ENCODE results near the gene PCBP3. TPM values are rescaled to one million over a fixed set of nuclear protein-coding genes. Genes with fewer than 3 reads are reported as not detected.

The PCBP3 gene
- polyA plus RNA-seq, 1 donor (not counting 4 experiments of a cell fraction or from before 2014, with no cell fraction given), result 0.25 TPM

DNA sequence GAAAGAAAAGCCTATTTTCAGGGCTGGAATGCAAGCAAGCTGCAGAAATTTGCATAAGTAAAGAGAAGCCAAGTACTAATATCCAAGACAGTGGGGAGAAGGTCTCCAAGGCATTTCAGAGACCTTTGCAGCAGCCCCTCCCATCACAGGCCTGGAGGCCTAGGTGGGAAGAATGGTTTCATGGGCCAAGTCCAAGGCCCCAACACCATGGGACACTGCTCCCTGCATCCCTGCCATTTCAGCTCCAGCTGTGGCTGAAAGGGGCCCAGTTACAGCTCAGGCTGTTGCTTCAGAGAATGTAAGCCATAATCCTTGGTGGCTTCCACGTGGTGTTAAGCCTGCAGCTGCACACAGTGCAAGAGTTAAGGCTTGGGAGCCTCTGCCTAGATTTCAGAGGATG, 321.1 kb downstream of the PCBP3 start:
- dilution Hi-C loops (cut with MboI; ENCODE audit: extremely low pct_ligation_motif_present, low sequenced_read_pairs), result no loop called here
- Histone ChIP-seq H3K9me3 (ENCODE audit: control insufficient read depth, low read depth, low read length) (peaks cover 3% of the 10 kb centered on the region), H3K4me2 (ENCODE audit: control insufficient read depth, extremely low read depth, insufficient read depth, low read depth, low read length) (no peak overlapping the region), H3K27me3 (ENCODE audit: control insufficient read depth, extremely low read depth, insufficient read depth, low read length) (peaks cover 5% of the 10 kb centered on the region), H3K9me1 (ENCODE audit: control insufficient read depth, extremely low read depth, insufficient read depth, low read length) (no peaks in the 10 kb centered on the region), H3K4me3 (ENCODE audit: control insufficient read depth in 2 of 3, extremely low read depth in 1 of 3, insufficient read depth in 2 of 3, low read depth in 1 of 3, low read length in 3 of 3) (no peak overlapping the region), H2AFZ (ENCODE audit: control insufficient read depth, low read length) (no peak overlapping the region), H3K36me3 (ENCODE audit: control insufficient read depth in 2 of 2, extremely low read depth in 1 of 2, insufficient read depth in 2 of 2, low read length in 2 of 2) (no peaks in the 10 kb centered on the region), H3K79me2 (ENCODE audit: control insufficient read depth, insufficient read depth, low read length) (no peaks in the 10 kb centered on the region), H3K27ac (ENCODE audit: control insufficient read depth, insufficient read depth, low read length) (no peak overlapping the region), H4K20me1 (ENCODE audit: control insufficient read depth, extremely low read depth, insufficient read depth, low read length) (no peaks in the 10 kb centered on the region), H3K4me1 (ENCODE audit: control insufficient read depth, extremely low read depth, insufficient read depth, low read length) (no peaks in the 10 kb centered on the region), H3K9ac (ENCODE audit: control insufficient read depth, extremely low read depth, insufficient read depth, low read length) (no peak overlapping the region)
- FAIRE-seq (no peak), DNase-seq (ENCODE audit: low read depth, low spot score) (no peak)
- TF ChIP-seq, protein P1, sequence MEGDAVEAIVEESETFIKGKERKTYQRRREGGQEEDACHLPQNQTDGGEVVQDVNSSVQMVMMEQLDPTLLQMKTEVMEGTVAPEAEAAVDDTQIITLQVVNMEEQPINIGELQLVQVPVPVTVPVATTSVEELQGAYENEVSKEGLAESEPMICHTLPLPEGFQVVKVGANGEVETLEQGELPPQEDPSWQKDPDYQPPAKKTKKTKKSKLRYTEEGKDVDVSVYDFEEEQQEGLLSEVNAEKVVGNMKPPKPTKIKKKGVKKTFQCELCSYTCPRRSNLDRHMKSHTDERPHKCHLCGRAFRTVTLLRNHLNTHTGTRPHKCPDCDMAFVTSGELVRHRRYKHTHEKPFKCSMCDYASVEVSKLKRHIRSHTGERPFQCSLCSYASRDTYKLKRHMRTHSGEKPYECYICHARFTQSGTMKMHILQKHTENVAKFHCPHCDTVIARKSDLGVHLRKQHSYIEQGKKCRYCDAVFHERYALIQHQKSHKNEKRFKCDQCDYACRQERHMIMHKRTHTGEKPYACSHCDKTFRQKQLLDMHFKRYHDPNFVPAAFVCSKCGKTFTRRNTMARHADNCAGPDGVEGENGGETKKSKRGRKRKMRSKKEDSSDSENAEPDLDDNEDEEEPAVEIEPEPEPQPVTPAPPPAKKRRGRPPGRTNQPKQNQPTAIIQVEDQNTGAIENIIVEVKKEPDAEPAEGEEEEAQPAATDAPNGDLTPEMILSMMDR (optimal IDR thresholded peaks at IDR 0.05 in 1 of 3, IDR thresholded peaks at IDR 0.05 in 1 of 3, conservative IDR thresholded peaks at IDR 0.05 in 1 of 3; ENCODE audit: extremely low read depth in 1 of 3, insufficient read depth in 2 of 3, low read length in 3 of 3), result no peak
- TF ChIP-seq EZH2 (IDR thresholded peaks at IDR 0.05; ENCODE audit: low read length), result no peak

DNA sequence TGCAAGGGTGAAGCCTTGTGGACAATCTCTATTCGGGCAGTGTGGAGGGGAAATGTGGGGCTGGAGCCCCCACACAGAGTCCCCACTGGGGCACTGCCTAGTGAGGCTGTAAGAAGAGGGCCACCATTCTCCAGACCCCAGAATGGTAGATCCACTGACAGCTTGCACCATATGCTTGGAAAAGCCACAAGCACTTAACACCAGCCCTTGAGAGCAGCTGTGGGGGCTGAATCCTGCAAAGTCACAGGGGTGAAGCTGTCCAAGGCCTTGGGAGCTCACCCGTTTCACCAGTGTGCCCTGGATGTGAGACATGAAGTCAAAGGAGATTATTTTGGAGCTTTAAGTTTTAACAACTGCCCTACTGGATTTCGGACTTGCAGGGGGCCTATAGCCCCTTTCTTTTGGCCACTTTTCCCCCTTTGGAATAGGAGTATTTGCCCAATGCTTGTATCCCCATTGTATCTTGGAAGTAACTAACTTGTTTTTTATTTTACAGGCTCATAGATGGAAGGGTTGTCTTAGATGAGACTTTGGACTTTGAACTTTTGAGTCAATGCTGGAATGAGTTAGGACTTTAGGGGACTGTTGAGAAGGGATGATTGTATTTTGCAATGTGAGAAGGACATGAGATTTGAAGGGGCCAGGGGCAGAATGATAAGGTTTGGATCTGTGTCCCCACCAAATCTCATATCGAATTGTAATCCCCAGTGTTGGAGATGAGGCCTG, 321.7 kb downstream of the PCBP3 start:
- Histone ChIP-seq H3K27me3 (ENCODE audit: control insufficient read depth, extremely low read depth, insufficient read depth, low read length) (no peaks in the 10 kb centered on the region), H2AFZ (ENCODE audit: control insufficient read depth, low read length) (no peak overlapping the region), H3K4me1 (ENCODE audit: control insufficient read depth, extremely low read depth, insufficient read depth, low read length) (no peaks in the 10 kb centered on the region), H3K36me3 (ENCODE audit: control insufficient read depth in 2 of 2, extremely low read depth in 1 of 2, insufficient read depth in 2 of 2, low read length in 2 of 2) (no peaks in the 10 kb centered on the region), H3K27ac (ENCODE audit: control insufficient read depth, insufficient read depth, low read length) (no peak overlapping the region), H3K79me2 (ENCODE audit: control insufficient read depth, insufficient read depth, low read length) (no peaks in the 10 kb centered on the region), H3K9me3 (ENCODE audit: control insufficient read depth, low read depth, low read length) (peaks cover 3% of the 10 kb centered on the region), H3K9ac (ENCODE audit: control insufficient read depth, extremely low read depth, insufficient read depth, low read length) (no peak overlapping the region), H4K20me1 (ENCODE audit: control insufficient read depth, extremely low read depth, insufficient read depth, low read length) (no peaks in the 10 kb centered on the region), H3K4me3 (ENCODE audit: control insufficient read depth in 2 of 3, extremely low read depth in 1 of 3, insufficient read depth in 2 of 3, low read depth in 1 of 3, low read length in 3 of 3) (no peak overlapping the region), H3K4me2 (ENCODE audit: control insufficient read depth, extremely low read depth, insufficient read depth, low read depth, low read length) (no peak overlapping the region), H3K9me1 (ENCODE audit: control insufficient read depth, extremely low read depth, insufficient read depth, low read length) (no peaks in the 10 kb centered on the region)
- dilution Hi-C loops (cut with MboI; ENCODE audit: extremely low pct_ligation_motif_present, low sequenced_read_pairs), result no loop called here
- no peak for FAIRE-seq
- TF ChIP-seq, protein P1 (optimal IDR thresholded peaks at IDR 0.05 in 1 of 3, IDR thresholded peaks at IDR 0.05 in 1 of 3, conservative IDR thresholded peaks at IDR 0.05 in 1 of 3; ENCODE audit: extremely low read depth in 1 of 3, insufficient read depth in 2 of 3, low read length in 3 of 3), result no peak
- TF ChIP-seq EZH2 (IDR thresholded peaks at IDR 0.05; ENCODE audit: low read length), result no peak
- DNase-seq (ENCODE audit: low read depth, low spot score), result no peak
